Type B pancreatic cell (in vitro differentiated cells): ENCODE results near the gene ZBED1. TPM values are rescaled to one million over a fixed set of nuclear protein-coding genes. Genes with fewer than 3 reads are reported as not detected.

ENCODE experiments used
- DNase-seq: peaks from one replicate; pipeline ENCODE4 v3.0.0; 2021; ENCODE audit warnings: mixed read lengths; ENCODE audit not compliant: unreplicated experiment; ENCODE audit errors: extremely low spot score
- H3K27ac Mint-ChIP-seq: 2 replicates; pipeline ENCODE4 v1.8.0; 2021; ENCODE audit warnings: mild to moderate bottlenecking, mixed read lengths
- H3K27me3 Mint-ChIP-seq: 2 replicates; pipeline ENCODE4 v1.8.0; 2021; ENCODE audit warnings: mixed read lengths
- H3K36me3 Mint-ChIP-seq: 2 replicates; pipeline ENCODE4 v1.8.0; 2021; ENCODE audit warnings: mixed read lengths
- H3K4me1 Mint-ChIP-seq: one replicate; pipeline ENCODE4 v1.8.0; 2021; ENCODE audit warnings: mixed read lengths; ENCODE audit not compliant: unreplicated experiment
- H3K4me3 Mint-ChIP-seq: 2 replicates; pipeline ENCODE4 v1.8.0; 2021; ENCODE audit warnings: mild to moderate bottlenecking, mixed read lengths
- H3K9me3 Mint-ChIP-seq: 2 replicates; pipeline ENCODE4 v1.8.0; 2021; ENCODE audit warnings: mixed read lengths
- total RNA-seq: library from RNA; stranded (reverse); gene quantifications from 2 replicates; pipeline ENCODE4 v1.2.1, GENCODE V29; 2021; ENCODE audit warnings: low replicate concordance
- TF ChIP-seq, protein P1 (sequence below): fragments of 200-600 bp; sonication (generic); conservative IDR thresholded peaks from 2 replicates; pipeline ENCODE4 v1.5.0; 2021; ENCODE audit warnings: antibody characterized with exemption, mild to moderate bottlenecking

Gene ZBED1
- total RNA-seq, 1 donor from 2014 or later: 42.0 TPM

GRCh38 chrX:2516623-2517022 lies 15.8 kb upstream of the ZBED1 start:
- TF ChIP-seq, protein P1, sequence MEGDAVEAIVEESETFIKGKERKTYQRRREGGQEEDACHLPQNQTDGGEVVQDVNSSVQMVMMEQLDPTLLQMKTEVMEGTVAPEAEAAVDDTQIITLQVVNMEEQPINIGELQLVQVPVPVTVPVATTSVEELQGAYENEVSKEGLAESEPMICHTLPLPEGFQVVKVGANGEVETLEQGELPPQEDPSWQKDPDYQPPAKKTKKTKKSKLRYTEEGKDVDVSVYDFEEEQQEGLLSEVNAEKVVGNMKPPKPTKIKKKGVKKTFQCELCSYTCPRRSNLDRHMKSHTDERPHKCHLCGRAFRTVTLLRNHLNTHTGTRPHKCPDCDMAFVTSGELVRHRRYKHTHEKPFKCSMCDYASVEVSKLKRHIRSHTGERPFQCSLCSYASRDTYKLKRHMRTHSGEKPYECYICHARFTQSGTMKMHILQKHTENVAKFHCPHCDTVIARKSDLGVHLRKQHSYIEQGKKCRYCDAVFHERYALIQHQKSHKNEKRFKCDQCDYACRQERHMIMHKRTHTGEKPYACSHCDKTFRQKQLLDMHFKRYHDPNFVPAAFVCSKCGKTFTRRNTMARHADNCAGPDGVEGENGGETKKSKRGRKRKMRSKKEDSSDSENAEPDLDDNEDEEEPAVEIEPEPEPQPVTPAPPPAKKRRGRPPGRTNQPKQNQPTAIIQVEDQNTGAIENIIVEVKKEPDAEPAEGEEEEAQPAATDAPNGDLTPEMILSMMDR: no peak

GRCh38 chrX:2514131-2514530 lies 13.4 kb upstream of the ZBED1 start:
- Mint-ChIP-seq H3K27me3 (no peaks in the 10 kb centered on the region), H3K4me3 (no peak overlapping the region), H3K4me1 (no peaks in the 10 kb centered on the region), H3K27ac (no peak overlapping the region), H3K36me3 (no peaks in the 10 kb centered on the region), H3K9me3 (no peaks in the 10 kb centered on the region)
- TF ChIP-seq, protein P1: no peak
- no peak for DNase-seq

More at GRCh38 chrX:2516623-2517022, 15.8 kb upstream of the ZBED1 start:
- no peak for DNase-seq
- H3K27ac Mint-ChIP-seq: no peak overlapping the region
- H3K9me3 Mint-ChIP-seq: no peaks in the 10 kb centered on the region
- no peaks in the 10 kb centered on the region for H3K4me1 Mint-ChIP-seq
- H3K4me3 Mint-ChIP-seq: no peak overlapping the region
- no peaks in the 10 kb centered on the region for H3K36me3 Mint-ChIP-seq
- H3K27me3 Mint-ChIP-seq: no peaks in the 10 kb centered on the region

DNA sequence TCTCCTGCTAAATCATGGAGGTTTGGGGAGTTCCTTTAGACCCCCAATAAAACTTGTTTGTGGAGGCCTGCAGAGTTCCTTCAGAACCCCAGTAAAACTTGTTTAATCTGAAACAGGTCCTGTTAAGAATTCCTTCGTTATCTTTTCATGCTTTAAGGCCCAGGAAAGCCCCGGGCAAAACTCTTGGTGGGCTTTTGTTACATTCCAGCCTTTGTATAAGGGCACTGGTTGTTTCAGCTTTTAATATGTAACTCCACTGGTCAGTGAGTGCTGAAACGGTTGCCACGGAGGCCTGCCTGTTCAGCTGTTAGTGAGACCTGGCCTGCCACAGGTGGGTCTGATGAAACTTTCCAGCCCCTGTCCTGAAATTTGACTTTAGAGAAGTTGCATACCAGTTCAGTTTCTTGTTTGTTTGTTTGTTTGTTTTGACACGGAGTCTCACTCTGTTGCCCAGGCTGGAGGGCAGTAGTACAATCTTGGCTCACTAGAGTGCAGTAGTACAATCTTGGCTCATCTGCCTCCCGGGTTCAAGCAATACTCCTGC lies 12.4 kb upstream of the ZBED1 start:
- H3K27me3 Mint-ChIP-seq: no peaks in the 10 kb centered on the region
- no peak overlapping the region for H3K4me3 Mint-ChIP-seq
- TF ChIP-seq, protein P1: no peak
- no peaks in the 10 kb centered on the region for H3K36me3 Mint-ChIP-seq
- H3K4me1 Mint-ChIP-seq: no peaks in the 10 kb centered on the region
- peak overlapping the region; percentile 68 for H3K27ac Mint-ChIP-seq
- DNase-seq: no peak
- H3K9me3 Mint-ChIP-seq: no peaks in the 10 kb centered on the region

- no peaks in the 10 kb centered on the region for H3K36me3 Mint-ChIP-seq
- H3K9me3 Mint-ChIP-seq: no peaks in the 10 kb centered on the region
- H3K4me1 Mint-ChIP-seq: no peaks in the 10 kb centered on the region
- no peak for DNase-seq
- H3K27me3 Mint-ChIP-seq: no peaks in the 10 kb centered on the region
- TF ChIP-seq, protein P1: no peak
- no peak overlapping the region for H3K27ac Mint-ChIP-seq
- no peak overlapping the region for H3K4me3 Mint-ChIP-seq
Measured at GRCh38 chrX:2512501-2512900, 11.7 kb upstream of the ZBED1 start.

- Mint-ChIP-seq H3K4me1 (no peaks in the 10 kb centered on the region), H3K9me3 (no peaks in the 10 kb centered on the region), H3K4me3 (no peak overlapping the region), H3K27me3 (no peaks in the 10 kb centered on the region), H3K36me3 (no peaks in the 10 kb centered on the region), H3K27ac (no peak overlapping the region)
- DNase-seq: no peak
- TF ChIP-seq, protein P1: no peak
Measured at GRCh38 chrX:2511326-2511725, 10.6 kb upstream of the ZBED1 start.
